Hypothalamus (tissue), 51 donors: ENCODE data around the gene LCN10.
"Not testable (repeated sequence)": the region's sequence is repeated elsewhere in the genome, so short reads cannot be mapped to it uniquely, and the experiment has no call there.

Experiments
- DNase-seq, 51 donors: peaks; one replicate each; lab custom pipeline; 2025; lab: John Stamatoyannopoulos, UW

Gene LCN10

DNA sequence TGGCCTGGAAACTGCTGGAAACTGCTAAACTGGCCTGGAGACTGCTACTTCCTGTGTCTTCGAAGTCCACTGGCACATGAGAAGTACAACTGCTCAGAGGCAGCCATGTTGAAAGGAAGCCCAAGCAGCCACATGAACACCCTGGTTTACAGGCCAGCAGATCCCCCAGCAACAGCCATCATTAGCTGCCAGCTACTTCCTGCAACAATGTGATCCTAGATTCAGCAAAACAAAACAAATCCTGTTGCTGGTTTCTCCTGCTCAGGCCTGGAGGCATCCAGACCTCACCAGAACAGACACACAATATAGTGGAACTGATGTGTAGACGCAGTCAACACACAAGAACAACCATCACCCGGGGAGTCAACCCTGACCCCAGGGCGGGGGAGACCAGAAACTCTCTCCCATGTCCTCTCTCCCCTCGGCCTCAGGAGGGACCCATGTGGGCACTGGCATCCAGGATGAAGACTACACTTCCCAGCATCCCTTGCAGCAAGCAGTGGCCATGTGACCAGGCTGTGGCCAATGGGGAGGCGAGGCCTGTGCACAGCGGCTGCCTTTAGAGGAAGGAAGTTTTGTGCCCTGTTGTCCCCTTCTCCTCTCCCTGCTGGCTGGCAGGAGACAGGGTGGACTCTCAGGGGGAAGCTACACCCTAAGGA, 30.8 kb upstream of the LCN10 start:
- peak in 3 of 51 donors; percentile 2 to 39 (median 9) for DNase-seq

DNA sequence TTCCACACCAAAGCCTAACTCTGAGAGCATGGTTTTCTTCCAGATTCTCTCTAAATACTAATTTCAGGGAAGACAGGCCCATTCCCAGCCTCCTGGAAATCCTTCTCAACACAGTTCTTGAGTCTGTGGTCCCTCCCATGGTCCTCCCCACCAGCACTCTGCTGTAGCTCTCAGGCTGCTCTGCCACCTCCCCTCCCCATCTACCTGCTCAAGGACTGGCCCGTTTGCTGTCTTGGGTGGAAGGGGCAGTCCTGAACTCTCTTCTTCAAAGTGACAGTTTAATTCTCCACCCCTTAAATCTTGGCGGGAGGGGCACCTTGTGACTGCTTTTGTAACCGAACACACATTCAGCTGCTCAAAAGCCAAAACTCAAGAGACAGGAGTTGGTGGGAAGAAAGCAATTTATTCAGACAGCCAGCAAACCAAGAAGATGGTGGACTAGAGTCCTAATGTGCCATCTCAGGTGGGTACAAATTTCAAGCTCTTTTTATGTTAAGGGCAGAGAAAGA, 29.2 kb upstream of the LCN10 start:
- no peak for DNase-seq

DNA sequence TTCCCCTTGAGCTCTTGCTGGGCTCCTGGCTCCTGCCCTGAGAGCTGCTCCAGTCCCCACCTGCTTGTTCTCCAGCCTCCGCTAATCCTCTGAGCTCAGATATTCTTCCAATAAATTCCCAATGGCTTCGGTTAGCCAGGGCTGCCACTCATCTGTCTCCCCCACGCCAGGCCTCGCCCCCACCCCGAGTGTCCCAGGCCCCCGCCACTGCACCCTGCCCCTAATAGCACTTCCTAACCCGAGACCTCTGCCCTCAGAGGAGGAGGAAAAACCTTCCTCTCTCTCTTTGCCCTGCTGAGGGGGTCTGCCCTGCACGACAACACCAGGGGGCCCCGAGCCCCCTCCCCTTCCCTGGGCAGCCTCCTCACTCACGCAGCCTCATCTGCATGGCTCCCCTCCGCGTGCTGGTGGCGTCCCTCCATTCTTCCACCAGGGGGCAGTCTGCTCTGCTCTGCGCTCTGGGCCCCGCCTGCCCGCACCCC, 27.0 kb upstream of the LCN10 start:
- DNase-seq: peak in 10 of 51 donors; percentile 6 to 56 (median 20)

DNA sequence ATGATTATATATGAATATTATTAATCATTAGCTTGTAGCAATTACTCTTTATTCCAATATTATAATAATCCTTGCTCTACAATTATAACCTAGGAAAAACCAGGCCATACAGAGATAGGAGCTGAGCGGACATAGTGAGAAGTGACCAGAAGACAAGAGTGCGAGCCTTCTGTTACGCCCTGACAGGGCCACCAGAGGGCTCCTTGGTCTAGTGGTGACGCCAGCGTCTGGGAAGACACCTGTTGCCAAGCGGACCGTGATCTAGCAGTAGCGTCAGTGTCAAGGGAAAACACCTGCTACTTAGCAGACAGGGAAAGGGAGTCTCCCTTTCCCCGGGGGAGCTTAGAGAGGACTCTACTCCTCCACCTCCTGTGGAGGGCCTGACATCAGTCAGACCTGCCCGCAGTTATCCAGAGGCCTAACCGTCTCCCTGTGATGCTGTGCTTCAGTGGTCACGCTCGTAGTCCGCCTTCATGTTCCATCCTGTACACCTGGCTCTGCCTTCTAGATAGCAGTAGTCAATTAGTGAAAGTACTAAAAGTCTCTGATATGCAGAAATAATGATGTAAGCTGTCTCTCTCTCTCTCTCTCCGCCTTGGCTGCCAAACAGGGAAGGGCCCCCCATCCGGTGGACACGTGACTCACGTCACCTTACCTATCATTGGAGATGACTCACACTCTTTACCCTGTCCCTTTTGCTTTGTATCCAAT, 23.8 kb upstream of the LCN10 start:
- peak in 25 of 51 donors; percentile 11 to 83 (median 45) for DNase-seq

DNA sequence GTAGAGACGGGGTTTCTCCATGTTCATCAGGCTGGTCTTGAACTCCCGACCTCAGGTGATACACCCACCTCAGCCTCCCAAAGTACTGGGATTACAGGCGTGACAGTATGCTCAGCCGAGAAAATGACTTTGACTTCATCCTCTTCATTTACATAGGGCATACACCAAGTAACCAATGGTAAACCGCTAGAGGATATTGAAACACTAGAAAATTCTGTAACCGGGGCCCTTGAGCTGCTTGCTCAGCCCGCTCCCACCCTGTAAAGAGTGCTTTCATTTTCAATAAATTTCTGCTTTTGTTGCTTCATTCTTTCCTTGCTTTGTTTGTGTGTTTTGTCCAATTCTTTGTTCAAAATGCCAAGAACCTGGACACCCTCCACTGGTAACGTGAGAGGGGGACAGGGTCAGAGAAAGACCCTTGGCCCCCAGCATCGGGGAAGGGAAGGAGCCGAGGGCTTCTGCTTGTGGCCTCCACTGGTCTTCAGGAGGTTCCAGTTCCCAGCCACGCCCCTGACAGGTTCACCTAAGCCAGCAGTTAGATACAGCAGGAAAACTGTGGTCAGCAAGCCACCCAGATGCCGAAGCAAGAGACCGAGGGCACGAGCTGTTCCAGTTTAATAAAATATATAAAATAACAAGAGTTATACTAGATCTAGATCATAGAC, 23.1 kb upstream of the LCN10 start:
- not testable (repeated sequence) for DNase-seq

DNA sequence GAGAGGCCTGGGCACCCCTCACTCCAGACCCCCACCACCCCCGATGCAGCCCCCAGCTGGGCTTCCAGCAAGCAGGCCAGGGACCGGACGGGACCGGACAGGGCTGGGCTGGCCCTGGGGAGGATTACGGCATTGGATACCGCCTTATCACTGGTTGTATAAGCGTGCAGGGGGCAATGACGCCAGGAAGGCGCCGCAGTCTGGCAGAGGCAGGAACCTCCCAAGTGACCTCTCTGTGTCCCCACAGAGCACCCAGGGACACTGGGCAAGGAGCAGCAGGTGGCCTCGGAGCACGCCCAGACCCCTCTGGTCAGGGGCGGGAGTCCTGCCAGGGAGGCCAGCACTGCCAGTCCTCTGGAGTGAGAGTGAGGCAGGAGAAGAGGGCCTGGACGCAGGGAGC, 22.3 kb upstream of the LCN10 start:
- no peak for DNase-seq

DNA sequence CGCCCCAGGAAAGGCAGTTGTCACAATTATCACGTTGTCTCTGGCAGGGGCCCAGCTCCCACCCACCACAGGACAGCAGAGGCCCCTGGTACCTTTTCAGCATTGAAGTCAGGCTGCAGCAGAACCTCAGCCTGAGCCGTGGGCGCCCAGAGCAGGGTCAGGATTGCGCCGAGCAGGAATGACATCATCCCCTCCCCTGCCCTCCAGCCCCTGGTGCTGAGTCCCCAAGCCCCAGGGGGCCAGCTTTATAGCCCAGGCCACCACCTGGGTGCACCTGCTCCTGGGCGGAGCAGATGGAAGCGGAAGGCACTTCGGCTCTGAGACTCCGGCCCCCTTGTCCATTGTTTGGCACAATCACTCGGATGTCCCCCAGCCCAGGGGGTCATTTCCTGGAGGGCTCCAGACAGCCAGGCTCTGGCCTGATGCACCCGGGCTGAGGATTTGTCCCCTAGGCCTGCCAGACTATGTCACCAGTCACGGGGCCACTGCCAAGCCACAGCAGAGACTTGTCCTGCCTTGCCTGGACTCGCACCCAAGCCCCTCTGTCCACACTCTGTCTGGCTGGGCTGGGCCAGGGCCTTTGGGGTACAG, 21.7 kb upstream of the LCN10 start, which contains the start of gene LCN15:
TSS of gene LCN15 (minus strand) at position 218 of the 591 bp plus-strand sequence. CDS start at position 188, 30 bp downstream.
- DNase-seq: no peak

DNA sequence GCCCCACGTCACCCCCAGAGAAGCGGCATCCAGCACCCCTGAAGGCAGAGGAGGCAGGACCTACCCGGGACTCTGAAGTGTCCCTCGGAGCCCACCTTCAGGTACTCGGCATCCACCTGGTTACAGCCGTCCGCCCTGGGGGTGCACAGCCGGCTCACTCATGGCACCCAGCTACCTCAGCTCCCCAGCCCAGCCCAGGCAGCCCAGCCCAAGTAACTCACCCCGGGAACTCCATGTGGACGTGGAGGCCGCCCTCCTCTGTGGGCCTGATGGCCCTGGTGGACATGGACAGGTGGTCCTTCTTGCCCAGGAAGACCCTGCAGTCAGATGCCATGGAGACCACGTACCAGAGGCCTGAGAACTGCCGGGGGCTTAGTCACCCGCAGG, 20.9 kb upstream of the LCN10 start:
- DNase-seq: no peak

DNA sequence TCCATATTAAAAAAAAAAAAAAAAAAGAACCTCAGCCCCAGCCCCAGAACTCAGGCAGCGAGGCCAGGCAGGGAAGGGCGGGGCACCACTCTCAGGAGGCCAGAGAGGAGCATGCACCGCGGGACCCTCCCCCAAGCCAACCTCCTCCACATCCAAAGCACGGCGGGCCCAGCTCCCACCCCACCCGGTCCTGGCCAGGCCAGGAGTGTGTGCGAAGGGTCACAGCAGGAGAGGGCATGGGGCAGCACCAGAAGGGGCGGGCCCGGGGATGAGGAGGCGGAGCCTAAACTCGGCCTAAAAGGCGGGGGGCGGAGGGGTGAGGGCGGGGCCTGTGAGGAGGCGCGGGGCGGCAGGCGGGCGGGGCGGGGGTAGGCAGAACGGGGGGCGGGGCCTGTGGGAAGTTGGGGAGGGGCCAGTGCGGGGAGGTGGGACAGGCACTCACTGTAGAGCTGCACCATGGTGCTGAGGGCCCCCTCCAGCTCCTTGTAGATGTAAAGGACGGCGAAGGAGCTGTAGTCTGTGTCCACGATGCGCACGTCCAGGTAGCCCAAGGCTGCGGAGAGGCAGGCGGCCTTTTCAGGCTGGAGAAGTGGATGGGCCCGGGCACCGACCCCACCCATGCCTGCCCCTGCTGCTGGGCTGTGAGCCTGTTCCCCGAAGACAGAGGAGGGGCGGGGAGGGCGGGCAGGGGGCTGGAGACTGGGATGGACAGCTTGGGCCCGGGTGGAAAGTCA, 20.3 kb upstream of the LCN10 start:
- DNase-seq: no peak

DNA sequence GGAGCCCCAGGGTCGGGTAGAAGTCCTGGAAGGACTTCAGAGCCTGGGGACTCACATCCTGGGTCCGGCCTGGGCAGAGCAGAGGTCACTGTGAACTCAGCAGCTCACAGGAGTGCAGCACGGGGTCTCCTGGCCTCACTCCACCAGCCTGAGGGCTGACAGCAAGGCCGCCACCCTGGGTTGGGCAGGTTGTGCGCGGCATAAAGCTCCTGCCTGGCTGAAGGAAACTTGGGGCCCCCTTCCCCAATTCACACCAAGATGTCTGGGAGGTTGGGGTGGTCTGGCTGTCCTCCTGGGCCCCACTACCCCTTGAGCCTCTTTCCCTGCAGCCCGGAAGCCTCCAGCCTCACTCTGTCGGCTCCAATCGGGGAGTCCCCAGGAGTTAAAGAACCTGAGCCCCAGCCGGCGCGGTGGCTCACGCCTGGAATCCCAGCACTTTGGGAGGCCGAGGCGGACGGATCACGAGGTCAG, 19.5 kb upstream of the LCN10 start:
- no peak for DNase-seq

DNA sequence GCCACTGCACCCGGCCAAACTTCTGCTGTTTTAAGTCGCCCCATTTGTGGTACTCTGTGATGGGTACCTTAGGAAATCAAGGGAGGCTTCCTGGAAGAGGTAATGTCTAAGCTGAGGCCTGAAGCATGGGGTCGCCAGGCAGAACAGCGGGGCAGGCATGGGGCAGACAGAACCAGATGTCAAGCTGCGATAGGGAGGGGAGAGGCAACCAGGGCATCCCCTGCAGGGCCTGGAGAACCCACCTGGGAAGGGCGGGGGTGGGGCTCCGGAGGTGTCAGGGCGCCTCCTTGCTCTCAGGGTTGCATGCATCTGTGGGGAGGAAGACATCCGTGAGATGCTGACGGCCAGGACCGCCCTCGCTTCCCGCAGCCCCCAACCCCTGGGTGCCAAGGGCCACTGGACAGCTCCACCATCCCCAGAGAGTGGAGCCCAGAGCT, 18.8 kb upstream of the LCN10 start:
- no peak for DNase-seq

DNA sequence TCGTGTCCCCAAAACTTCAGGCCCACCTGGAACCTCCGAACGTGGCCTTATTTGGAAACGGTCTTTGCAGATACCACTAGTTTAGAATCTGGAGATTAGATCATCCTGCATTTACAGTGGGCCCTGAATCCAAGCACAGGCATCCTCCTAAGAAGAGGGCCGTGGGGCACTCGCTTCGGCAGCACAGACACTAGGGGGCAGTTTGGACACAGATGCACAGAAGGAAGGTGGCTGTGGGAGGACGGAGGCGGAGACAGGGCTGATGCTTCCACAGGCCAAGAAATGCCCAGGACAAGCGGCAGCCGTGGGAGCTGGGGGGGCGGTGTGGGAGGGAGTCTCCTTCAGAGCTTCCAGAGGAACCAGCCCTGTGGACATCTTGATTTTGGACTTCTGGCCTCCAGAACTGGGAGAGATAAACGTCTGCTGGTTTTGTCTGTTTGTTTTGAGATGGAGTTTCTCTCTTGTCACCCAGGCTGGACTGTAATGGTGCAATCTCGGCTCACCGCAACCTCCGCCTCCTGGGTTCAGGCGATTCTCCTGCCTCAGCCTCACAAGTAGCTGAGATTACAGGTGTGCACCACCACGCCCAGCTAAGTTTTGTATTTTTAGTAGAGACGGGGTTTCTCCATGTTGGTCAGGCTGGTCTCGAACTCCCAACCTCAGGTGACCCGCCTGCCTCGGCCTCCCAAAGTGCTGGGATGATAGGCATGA, 18.2 kb upstream of the LCN10 start:
- DNase-seq: peak in 22 of 51 donors; percentile 8 to 66 (median 34)

DNA sequence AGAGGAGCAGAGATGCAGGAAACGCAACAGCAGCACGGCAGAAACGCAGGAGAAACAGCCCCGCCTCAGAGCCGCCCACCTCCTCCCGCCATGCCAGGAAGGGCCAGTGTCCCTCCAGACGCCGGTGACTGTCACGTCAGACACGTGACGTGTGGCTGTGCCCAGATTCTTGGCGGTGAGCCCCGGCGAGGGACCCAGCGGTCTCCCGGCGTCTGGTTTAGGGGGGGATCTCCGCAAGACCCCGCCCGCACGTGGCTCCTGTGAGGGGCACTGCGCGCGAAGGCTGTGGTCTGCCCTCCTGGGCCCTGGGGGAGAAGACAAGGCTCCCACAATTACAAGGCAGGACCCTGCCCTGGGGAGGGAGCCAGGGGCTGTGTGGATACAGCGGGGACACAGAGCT, 17.7 kb upstream of the LCN10 start:
- DNase-seq: no peak

DNA sequence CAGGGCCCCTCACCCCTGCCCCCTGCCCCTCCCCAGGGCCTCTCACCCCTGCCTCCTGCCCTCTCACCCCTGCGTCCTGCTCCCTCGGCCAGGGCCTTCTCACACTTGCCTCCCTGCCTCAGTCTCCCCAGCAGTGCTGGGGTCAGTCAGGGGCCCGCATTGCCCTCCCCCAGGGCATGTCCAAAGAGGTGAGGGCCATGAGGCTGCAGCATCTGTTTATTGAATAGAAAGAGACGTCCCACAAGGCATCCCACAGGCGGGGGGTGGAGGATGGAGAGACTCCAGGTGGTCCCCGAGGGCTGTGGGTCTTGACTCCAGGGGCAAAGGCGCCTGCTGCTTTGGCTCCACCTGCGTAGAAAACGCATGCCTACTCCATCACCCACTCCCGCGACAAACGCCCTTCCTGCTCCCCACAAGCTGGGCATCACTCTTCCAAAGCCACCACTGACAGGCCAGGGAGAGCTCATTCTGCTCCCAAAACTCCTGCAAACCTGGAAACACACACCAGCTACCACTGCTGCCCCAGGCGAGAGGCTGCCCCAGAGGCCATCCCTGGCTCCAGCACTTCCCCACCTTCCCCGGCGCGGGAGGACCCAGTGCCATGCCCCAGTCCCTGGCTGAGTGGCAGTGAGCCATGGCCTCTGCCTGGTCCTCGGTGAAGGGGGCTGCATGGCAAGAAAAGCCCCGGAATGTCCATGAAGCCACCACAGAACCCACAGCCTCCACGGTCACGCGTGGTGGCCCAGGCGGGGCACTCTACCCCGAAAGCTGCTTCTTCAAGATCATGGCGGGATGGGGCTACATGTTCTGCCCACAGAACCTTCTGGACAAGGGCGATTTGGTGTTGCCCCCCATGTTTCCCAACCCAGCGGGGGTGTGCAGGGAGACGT, 16.9 kb upstream of the LCN10 start:
- DNase-seq: no peak

DNA sequence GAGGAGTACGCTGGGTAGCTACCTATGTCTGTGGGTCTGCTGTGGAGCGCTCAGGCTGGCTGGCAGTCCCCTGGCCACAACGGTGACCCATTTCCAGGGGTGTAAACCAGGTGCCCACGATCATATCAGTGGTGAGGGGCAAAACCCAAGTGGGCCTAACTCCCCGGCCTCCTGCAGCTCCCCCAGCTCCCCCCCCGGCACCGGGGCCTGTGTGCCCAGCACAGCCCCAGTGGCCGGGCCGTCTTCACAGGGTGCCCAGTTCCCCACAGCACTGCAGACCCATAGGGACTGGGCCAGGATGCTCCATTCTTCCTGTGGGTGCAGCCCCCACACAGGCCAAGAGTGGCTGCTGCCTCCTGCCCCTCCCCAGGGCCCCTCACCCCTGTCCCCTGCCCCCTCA, 16.3 kb upstream of the LCN10 start:
- no peak for DNase-seq

DNA sequence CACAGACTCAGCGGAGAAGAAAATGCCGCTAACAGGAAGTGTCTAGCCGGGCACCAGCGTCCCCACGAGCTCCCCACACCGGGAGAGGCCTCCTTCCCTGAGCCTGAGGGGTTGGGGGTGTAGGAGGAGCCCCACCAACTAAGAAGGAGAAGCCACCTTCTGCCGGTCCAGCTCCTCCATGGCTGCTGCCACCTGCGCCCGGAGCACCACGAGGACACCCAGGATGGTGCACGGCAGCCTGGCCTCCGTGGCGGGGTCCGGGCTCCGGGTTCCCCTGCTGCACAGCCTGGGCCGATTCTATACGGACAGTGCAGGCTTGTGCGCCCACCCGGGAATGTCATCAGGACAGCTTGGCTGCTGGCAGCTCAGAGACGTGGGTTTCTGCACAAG, 15.0 kb upstream of the LCN10 start:
- DNase-seq: no peak

DNA sequence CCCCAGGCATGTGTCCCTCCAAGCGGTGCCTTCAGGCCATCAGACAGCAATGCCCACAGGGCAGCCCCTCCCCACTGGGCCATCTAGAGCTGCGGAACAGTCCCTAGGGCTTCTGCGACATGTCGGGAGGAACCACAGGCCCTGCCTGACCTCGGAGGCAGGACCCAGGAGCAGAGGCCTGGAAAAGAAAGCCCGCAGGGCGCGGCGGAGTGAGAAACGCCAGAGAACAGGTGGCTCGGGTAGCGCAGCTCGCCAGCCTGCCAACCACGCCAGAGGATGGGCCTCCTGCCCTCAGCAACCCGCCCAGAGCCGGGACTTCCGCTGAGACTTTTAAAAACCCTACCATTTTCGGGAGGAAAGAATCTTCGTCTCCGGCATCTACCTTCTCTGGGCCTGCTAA, 14.6 kb upstream of the LCN10 start:
- DNase-seq: no peak

DNA sequence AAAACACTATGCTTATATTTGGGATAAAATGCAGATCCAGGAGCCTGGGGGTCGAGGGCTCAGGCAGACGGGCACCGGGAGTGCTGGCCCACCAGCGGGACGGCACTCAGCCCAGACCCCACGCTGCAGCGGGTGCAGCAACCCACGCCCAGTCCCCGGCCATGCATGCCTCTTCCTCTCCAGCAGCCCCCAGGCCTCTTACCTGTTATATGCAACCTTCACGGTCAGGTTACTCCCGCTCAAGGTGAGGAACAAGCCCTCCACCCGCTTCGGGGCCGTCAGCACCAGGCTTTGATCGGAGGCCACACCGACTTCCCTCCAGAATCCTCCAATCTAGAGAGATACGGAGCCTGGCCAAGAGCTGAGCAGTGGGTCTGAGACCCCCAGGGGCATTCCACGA, 14.1 kb upstream of the LCN10 start:
- no peak for DNase-seq

DNA sequence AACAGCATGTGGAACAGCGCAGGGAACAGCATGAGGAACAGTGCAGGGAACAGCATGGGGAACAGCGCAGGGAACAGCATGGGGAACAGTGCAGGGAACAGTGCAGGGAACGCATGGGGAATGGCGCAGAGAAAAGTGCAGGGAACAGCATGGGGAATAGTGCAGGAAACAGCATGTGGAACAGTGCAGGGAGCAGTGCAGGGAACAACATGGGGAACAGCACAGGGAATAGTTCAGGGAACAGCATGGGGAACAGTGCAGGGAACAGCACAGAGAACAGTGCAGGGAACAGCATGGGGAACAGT, 13.3 kb upstream of the LCN10 start:
- DNase-seq: no peak
